ENCODE measurements around the gene MEAF6. TPM values are rescaled to one million over a fixed set of nuclear protein-coding genes. Genes with fewer than 3 reads are reported as not detected.

Gene MEAF6
- total RNA-seq, 4 donors from 2014 or later = 63.6 to 105 (median 68.7) TPM

- 44% methylated on average over 15 of the region's 15 CpGs for WGBS
- DNase-seq (ENCODE audit: low spot score in 2 of 2) = no peak
- no peak overlapping the region for H3K27ac ChIP-seq
- peaks cover 24% of the 10 kb centered on the region for H3K27me3 ChIP-seq
- no peaks in the 10 kb centered on the region for H3K9me3 ChIP-seq
- H3K36me3 ChIP-seq = no peaks in the 10 kb centered on the region
- H3K4me3 ChIP-seq = no peak overlapping the region
- H3K4me1 ChIP-seq = peaks cover 18% of the 10 kb centered on the region
- TF ChIP-seq POLR2AphosphoS5 (IDR thresholded peaks at IDR 0.05) (no peak), POLR2A (IDR thresholded peaks at IDR 0.05) (no peak), EP300 (IDR thresholded peaks at IDR 0.05) (no peak), CTCF (IDR thresholded peaks at IDR 0.05) (no peak)
Measured at GRCh38 chr1:37448691-37449417, 65.7 kb downstream of the MEAF6 start.

DNA sequence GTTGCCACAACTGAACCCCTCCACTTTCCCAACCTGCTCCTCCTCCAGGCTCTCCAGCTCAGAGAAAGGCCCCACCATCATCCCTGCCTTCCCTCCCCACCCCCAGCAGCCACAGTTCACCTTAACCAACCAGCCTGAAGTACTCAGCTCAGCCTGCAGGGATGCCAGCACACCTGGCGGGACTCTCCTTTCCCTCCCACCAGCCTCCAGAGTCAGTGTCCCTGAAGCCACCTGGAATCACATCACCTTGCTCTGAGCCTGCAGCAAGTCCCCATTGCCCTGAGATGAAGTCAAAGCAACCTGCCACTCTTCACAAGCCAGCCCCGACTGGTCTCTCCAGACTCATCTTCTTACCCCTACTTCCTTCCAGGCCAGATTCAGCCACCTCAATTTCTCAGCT, 66.4 kb downstream of the MEAF6 start:
- H3K27ac ChIP-seq = no peak overlapping the region
- WGBS = 45% methylated on average over 2 of the region's 2 CpGs
- H3K27me3 ChIP-seq = peaks cover 24% of the 10 kb centered on the region

DNA sequence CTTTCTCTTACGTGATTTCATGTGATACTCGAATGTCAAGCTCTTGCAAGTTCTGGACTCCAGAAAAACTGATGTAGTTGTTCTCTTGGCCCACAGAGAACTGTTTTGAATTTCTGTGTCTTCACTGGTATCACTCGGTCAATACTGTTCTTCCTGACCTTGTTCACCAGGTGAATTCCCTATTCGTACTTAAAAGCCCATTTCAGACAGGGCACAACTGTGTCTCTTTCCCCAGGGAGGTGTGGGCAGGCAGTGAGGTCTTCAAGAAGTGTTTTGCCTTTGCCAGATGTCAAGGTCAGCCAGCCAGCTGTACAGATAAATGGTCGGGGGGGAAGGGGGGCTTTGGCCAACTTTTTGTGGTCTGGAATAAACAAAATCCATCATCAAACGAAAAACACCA, 67.7 kb downstream of the MEAF6 start:
- DNase-seq (ENCODE audit: low spot score in 2 of 2) = no peak
- H3K27me3 ChIP-seq = peaks cover 24% of the 10 kb centered on the region
- H3K4me1 ChIP-seq = peaks cover 18% of the 10 kb centered on the region
- no peak overlapping the region for H3K4me3 ChIP-seq
- no peaks in the 10 kb centered on the region for H3K36me3 ChIP-seq
- H3K27ac ChIP-seq = no peak overlapping the region
- H3K9me3 ChIP-seq = no peaks in the 10 kb centered on the region
- no peak for TF ChIP-seq POLR2AphosphoS5 (IDR thresholded peaks at IDR 0.05)
- TF ChIP-seq POLR2A (IDR thresholded peaks at IDR 0.05) = no peak
- no peak for TF ChIP-seq EP300 (IDR thresholded peaks at IDR 0.05)
- no peak for TF ChIP-seq CTCF (IDR thresholded peaks at IDR 0.05)
- 68% methylated on average over 6 of the region's 6 CpGs for WGBS

More for the DNA sequence above, 66.4 kb downstream of the MEAF6 start:
- no peak overlapping the region for H3K4me3 ChIP-seq
- no peak for DNase-seq (ENCODE audit: low spot score in 2 of 2)
- peaks cover 18% of the 10 kb centered on the region for H3K4me1 ChIP-seq
- H3K36me3 ChIP-seq = no peaks in the 10 kb centered on the region
- H3K9me3 ChIP-seq = no peaks in the 10 kb centered on the region
- TF ChIP-seq CTCF (IDR thresholded peaks at IDR 0.05) (no peak), POLR2A (IDR thresholded peaks at IDR 0.05) (no peak), POLR2AphosphoS5 (IDR thresholded peaks at IDR 0.05) (no peak), EP300 (IDR thresholded peaks at IDR 0.05) (no peak)

GRCh38 chr1:37442644-37443043, 71.9 kb downstream of the MEAF6 start:
- TF ChIP-seq CTCF (IDR thresholded peaks at IDR 0.05) (no peak), POLR2AphosphoS5 (IDR thresholded peaks at IDR 0.05) (no peak), EP300 (IDR thresholded peaks at IDR 0.05) (no peak), POLR2A (IDR thresholded peaks at IDR 0.05) (no peak)
- H3K27ac ChIP-seq = no peak overlapping the region
- no peak for DNase-seq (ENCODE audit: low spot score in 2 of 2)
- peaks cover 20% of the 10 kb centered on the region for H3K27me3 ChIP-seq
- no peaks in the 10 kb centered on the region for H3K4me1 ChIP-seq
- no peak overlapping the region for H3K4me3 ChIP-seq
- WGBS = 71% methylated on average over 2 of the region's 2 CpGs
- no peaks in the 10 kb centered on the region for H3K36me3 ChIP-seq
- H3K9me3 ChIP-seq = no peaks in the 10 kb centered on the region

Other genes with a start within 250 kb of the MEAF6 start
- gene ZC3H12A, start 40.2 kb downstream of the MEAF6 start, total RNA-seq = 100 to 1,000 TPM in 1 of 4 donors, 10 to 100 TPM in 3; 47.7 to 107 (median 56.1) TPM
- gene SNIP1, start 39.5 kb upstream of the MEAF6 start, total RNA-seq = 10 to 100 TPM; 13.5 to 23.4 (median 15.6) TPM
- gene DNALI1, start 42.2 kb upstream of the MEAF6 start, total RNA-seq = 1 to 10 TPM in 1 of 4 donors, under 1 TPM in 3; 0.70 to 1.7 (median 0.85) TPM
- gene GNL2, start 81.2 kb upstream of the MEAF6 start, total RNA-seq = 10 to 100 TPM; 42.0 to 94.8 (median 48.5) TPM
- 1 to 10 TPM; 2.1 to 9.7 (median 6.7) TPM for gene RSPO1, start 120.1 kb upstream of the MEAF6 start, total RNA-seq
- gene CDCA8, start 177.8 kb upstream of the MEAF6 start, total RNA-seq = 1 to 10 TPM; 2.7 to 6.2 (median 4.4) TPM

Data from suprapubic skin (tissue), 4 donors.